DMS 273 (cell line): ENCODE measurements around the gene SPTBN2.

Source experiments
- DNase-seq: peaks from one replicate; lab custom pipeline; 2025; ENCODE audit not compliant: unreplicated experiment; lab: John Stamatoyannopoulos, UW

The SPTBN2 gene

GRCh38 chr11:66728693-66729385 is at the start of gene SPTBN2:
TSS of gene SPTBN2 (minus strand) at chr11:66729216. CDS start at chr11:66721240, 7,976 bp downstream.
- peak; percentile 46 for DNase-seq

DNA sequence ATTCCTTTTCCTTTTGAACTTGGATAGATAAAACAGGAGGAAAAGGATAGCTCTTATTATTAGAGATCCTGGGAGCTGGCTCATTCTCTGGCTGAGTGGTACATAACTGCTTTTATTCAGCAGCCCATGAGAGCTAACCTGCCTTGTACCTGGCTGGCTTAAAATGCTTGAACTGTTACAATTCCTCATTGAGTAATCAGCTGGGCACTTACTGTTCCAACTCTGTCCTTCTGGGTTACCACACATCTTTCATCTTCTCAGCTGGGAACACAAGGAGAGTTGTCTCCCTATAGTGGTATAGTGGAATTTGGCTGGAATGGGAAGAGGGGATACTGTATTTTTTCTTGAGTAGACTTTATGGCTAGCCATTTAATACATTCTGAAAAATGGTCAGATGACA is 39.8 kb upstream of the SPTBN2 start:
- DNase-seq = no peak

DNA sequence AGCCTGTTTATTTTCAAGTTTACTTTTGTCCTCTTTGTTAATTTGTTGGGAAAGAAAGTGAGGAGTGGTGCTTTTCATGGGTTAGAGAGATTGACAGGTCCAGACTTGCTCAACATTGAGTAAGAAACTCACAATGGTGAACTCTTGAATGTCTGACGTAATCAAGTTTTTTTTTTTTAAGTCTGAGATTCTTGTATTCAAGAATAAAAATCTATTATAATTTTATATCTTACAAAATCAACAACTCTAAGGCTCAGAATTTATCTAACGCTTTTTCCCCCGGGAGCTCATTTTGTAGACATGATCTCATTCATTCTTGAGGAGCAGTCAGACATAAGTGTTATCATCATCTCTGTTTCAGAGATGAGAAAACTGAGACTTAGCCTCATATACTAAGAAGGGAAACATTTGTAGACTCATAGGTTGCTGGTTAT is 39.1 kb upstream of the SPTBN2 start:
- DNase-seq = no peak

DNA sequence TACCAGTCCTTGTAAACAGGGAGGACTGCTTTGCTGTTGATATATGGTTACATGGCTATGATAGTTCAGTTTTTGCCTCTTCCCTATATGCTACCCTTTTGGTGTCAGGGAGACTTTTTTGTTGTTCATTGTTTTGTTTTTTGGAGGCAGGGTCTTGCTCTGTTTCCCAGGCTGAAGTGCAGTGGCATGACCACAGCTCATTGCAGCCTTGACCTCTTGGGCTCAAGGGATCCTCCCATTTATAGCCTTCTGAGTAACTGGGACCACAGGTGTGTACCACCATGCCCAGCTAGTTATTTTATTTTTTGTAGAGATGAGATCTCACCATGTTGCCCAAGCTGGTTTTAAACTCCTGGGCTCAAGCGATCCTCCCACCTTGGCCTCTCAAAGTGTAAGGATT is 38.6 kb upstream of the SPTBN2 start:
- DNase-seq = no peak

DNA sequence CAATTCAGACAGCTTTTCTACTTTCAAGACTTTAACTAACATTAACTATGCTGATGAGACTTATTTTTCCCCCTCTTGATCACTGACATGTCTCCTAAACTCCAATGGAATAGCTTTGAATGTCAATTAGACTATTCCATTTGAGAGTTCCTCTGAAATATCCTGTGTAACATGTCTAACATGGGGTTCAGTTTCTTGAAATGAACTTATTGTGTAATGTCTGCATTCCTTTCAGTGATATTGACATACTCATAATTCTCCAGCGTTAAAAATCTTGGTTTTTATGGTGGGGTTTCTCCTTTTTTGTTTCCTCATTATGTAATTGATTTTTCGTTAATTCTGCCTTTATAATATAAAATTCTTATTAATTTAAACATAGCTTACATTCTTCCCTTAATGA is 37.7 kb upstream of the SPTBN2 start:
- no peak for DNase-seq

DNA sequence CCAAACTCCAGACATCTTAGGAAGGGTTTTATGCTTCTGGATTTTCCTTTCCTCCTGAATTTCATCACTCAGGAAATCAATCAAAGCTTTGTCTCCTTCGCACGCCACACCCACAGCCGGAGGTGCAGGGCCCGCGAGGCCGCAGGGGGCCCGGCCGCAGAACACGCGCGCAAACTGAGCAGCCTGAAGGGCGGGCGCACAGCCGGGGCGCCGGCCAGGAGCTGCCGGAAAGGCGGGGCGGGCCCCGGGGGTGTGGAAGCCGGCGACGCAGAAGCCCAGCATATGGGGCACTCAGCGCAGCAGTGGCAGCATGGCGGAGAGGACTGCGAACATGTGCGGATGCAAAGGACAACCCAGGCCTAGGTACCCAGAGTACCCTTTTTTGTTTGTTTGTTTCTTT is 33.1 kb upstream of the SPTBN2 start:
- DNase-seq = no peak

DNA sequence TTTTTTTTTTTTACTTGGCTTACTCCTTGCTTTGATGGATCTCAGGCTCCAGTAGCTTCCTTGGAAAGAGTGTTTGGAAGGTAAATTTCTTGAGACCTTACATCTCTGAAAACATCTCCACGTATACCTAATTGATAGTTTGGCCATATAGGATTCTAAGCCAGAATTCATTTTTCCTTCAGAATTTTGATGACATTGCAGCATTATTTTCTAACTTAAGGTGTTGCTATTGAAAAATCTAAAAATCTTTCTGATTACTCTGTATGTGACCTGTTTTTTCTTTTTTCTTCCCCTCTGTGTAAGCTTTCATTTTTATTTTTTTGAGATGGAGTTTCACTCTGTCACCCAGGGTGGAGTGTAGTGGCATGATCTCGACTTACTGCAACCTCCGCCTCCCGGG is 23.1 kb upstream of the SPTBN2 start:
- no peak for DNase-seq

DNA sequence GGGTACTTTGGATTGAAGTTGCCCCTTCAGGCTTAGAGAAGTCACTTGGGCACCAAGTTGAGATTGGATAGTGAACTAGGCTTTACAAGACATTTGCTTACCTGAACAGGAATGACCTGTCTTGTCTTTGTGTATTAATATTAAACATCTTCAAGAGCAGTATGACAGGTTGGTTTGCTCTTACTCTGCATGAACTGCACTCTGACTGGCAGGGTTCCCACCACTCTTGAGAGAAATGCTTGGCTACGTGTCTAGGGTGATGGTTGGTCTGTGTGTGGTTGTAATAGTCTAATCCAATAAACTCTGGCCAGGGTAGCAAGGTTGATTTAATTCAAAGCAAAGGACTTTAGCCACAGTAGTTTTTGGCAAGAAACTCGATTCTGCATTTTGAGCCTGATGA is 20.1 kb upstream of the SPTBN2 start:
- DNase-seq = peak; percentile 8

GRCh38 chr11:66747480-66747879 is 18.5 kb upstream of the SPTBN2 start:
- DNase-seq = no peak

- DNase-seq = peak; percentile 50
These were observed 16.6 kb upstream of the SPTBN2 start for GRCh38 chr11:66745356-66746235.

- DNase-seq = peak; percentile 87
These were observed 15.7 kb upstream of the SPTBN2 start for GRCh38 chr11:66744485-66745355.

DNA sequence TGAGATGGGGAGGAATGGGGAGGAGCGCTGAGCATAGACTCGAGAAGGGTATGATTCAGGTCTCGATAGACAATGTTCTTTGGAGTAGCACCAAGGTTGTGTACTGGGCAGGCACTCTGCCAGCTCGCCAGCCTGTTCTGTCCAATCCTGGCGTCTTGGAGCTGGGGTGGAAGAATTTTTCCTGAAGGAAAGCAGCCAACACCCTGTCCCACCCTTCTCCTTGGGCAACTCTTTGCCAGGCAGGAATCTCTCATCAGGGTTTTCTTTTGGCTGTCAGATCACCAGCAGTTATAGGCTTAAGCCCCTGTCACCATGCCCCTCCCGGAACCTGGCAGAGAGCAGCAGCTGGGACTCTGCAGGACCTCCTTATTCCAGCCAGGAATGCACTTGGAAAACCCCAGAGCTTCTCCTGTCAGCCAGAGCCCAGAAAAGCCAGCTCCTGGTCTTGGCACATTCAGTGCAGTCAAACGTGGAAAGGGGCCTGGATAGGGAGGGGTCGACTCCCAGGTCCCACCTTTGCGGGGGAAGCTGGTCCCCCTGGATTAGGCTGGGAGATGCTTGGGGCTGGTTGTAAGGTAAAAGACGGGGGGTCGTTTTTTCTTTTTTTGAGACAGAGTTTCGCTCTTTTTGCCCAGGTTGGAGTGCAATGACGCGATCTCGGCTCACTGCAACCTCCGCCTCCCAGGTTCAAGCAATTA is 14.4 kb upstream of the SPTBN2 start:
- DNase-seq = peak; percentile 65

DNA sequence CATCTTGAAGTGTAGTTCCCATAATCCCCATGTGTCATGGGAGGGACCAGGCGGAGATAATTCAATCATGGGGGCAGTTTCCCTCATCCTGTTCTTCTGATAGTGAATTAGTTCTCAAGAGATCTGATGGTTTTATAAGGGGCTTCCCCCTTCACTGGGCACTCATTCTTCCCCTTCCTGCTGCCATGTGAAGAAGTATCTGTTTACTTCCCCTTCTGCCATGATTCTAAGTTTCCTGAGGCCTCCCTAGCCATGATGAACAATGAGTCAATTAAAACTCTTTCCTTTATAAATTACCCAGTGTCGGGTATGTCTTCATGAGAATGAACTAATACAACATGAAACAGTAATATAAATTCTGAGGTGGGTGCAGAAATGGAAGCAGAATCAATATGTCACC is 12.1 kb upstream of the SPTBN2 start:
- no peak for DNase-seq

DNA sequence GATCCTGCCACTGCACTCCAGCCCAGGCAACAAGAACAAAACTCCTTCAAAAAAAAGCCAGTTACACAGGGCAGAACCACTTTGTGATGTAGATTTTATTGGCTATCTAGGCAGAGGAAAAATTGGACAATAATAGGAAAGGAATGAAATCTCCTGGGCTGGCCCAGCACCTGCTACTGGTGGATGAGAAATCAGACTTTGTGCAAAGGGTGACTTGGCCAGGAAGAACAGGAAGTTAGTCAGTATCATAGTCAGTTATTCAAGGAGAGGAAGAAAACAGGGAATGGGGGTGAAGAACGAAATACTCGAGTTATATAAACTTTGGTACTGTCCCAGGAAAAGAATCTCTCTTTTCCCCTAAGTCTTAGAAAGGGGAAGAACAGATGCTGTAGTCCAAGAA is 11.0 kb upstream of the SPTBN2 start:
- no peak for DNase-seq

- no peak for DNase-seq
These were observed 5.2 kb upstream of the SPTBN2 start for GRCh38 chr11:66734215-66734614.

DNA sequence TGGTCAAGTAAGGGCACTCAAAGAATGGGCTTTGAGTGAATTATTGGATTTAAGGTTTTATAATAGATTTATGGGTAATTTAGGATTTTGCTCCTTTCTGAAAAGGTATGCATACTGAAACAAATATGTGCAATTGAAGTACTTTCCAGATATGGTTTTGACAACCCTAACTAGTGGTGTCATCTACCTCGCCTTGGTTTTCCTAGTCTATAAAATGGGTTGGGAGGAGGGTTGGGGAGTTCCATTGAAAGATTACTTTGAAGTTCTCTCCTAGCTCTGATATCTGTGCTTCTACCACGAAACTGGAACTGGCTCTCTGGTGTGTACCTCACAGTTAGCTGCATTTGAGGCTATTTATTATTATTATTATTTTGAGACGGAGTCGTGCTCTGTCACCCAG is 431 bp upstream of the SPTBN2 start:
- DNase-seq = no peak

DNA sequence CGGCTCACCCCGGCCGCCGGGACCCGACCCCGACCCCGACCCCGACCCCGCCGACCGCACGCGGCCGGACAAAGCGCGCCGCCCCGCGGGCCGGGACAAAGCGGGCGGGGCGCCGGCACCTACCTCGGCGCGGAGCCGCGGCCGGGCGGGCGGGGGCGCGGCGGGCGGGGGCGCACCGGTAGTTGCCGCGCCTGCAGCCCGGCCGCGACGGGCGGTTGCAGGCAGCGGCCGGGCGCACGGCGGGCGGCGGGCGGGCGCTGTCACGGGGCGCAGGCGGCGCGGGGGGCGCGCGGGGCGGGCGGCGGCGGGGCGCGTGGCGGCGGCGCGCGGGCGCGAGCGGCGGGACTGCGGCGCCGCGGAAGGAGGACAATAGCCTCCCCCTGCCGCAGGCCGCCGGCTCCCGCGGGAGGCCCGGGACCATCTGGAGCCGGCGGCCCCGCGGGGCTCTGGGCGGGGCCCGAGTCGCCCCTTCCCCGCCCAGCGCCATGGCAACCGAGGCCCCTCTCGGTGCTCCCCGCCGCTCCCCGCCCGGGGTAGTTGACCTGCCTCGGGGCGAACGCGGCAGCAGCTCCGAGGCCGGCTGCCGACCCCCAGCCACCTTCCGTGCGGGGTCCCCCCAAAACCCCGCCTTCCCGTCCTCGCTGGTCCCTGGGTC is 851 bp downstream of the SPTBN2 start:
- DNase-seq = peak; percentile 76

- DNase-seq = peak; percentile 59
These were observed 1.6 kb downstream of the SPTBN2 start for GRCh38 chr11:66727282-66728037.

GRCh38 chr11:66725647-66726046 is 3.4 kb downstream of the SPTBN2 start:
- DNase-seq = no peak

- no peak for DNase-seq
These were observed 3.9 kb downstream of the SPTBN2 start for GRCh38 chr11:66725114-66725513.
